ENCODE measurements around the gene PPP4R4. TPM values are rescaled to one million over a fixed set of nuclear protein-coding genes. Genes with fewer than 3 reads are reported as not detected.
"Not testable (repeated sequence)": the region's sequence is repeated elsewhere in the genome, so short reads cannot be mapped to it uniquely, and the experiment has no call there.

Gene PPP4R4
- total RNA-seq, 1 experiment from 2014 or later: 3.9 TPM

DNA sequence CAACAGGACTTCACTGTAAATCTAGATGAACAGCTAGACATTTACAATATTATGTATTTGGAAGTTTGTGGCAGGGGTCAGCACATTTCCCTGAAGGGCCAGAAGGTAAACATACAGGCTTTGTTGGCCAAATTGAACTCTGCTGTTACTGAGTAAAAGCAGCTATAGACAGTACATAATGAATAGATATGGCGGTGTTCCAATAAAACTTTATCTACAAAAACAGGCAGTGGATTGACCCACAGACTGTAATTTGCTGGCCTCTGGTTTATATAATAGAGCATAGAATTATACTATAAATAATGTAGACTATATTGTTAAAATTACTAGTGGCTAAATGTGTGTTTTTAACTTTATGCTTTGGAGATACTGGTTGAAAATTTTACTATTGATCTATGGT lies 93.2 kb downstream of the PPP4R4 start:
- H3K4me3 Mint-ChIP-seq: no peak overlapping the region
- no peaks in the 10 kb centered on the region for H4K20me1 ChIP-seq (ENCODE audit: control insufficient read depth, insufficient read depth, insufficient read length)
- no peak overlapping the region for H3K14ac ChIP-seq (ENCODE audit: insufficient read depth, low read length)
- no peak overlapping the region for H2BK12ac ChIP-seq (ENCODE audit: insufficient read length, low read depth, low read length)
- WGBS (ENCODE audit: extremely low coverage, insufficient read length, low lambda C conversion rate): no CpG with 5 or more reads among the region's 1 CpG
- H2BK5ac ChIP-seq (ENCODE audit: insufficient read length, low read length): no peak overlapping the region
- H3K27me3 ChIP-seq (ENCODE audit: insufficient read depth, low read length): no peaks in the 10 kb centered on the region
- TF ChIP-seq, protein P1, sequence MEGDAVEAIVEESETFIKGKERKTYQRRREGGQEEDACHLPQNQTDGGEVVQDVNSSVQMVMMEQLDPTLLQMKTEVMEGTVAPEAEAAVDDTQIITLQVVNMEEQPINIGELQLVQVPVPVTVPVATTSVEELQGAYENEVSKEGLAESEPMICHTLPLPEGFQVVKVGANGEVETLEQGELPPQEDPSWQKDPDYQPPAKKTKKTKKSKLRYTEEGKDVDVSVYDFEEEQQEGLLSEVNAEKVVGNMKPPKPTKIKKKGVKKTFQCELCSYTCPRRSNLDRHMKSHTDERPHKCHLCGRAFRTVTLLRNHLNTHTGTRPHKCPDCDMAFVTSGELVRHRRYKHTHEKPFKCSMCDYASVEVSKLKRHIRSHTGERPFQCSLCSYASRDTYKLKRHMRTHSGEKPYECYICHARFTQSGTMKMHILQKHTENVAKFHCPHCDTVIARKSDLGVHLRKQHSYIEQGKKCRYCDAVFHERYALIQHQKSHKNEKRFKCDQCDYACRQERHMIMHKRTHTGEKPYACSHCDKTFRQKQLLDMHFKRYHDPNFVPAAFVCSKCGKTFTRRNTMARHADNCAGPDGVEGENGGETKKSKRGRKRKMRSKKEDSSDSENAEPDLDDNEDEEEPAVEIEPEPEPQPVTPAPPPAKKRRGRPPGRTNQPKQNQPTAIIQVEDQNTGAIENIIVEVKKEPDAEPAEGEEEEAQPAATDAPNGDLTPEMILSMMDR (conservative IDR thresholded peaks at IDR 0.05): no peak
- H3K9ac ChIP-seq (ENCODE audit: extremely low read depth, insufficient read length, low read length): no peak overlapping the region
- no peaks in the 10 kb centered on the region for H3K79me2 ChIP-seq (ENCODE audit: insufficient read depth, low read length)
- H4K8ac ChIP-seq (replicated peaks; ENCODE audit: insufficient read length, low read depth, low read length): no peak overlapping the region
- no peaks in the 10 kb centered on the region for H3K9me3 ChIP-seq (ENCODE audit: control insufficient read depth, low read depth, low read length)
- H3K4ac ChIP-seq (ENCODE audit: low read depth, low read length): no peak overlapping the region
- no peak overlapping the region for H2AFZ ChIP-seq (ENCODE audit: low read length)
- DNase-seq: no peak
- no peak overlapping the region for H4K5ac ChIP-seq (ENCODE audit: insufficient read length, low read depth, low read length)
- H2BK15ac ChIP-seq (ENCODE audit: low read depth, low read length): no peak overlapping the region
- no peak overlapping the region for H2BK120ac ChIP-seq (ENCODE audit: low read depth, low read length, poor library complexity, severe bottlenecking)
- H2AK5ac ChIP-seq (ENCODE audit: insufficient read length, low read length): no peak overlapping the region
- no peak overlapping the region for H2BK20ac ChIP-seq (ENCODE audit: low read depth, low read length, poor library complexity, severe bottlenecking)
- no peak overlapping the region for H4K91ac ChIP-seq (ENCODE audit: insufficient read length, low read depth, low read length)
- H3K56ac ChIP-seq (ENCODE audit: insufficient read length, low read depth, low read length): no peak overlapping the region
- no peak overlapping the region for H3K27ac Mint-ChIP-seq
- no peak overlapping the region for H3K27ac ChIP-seq (ENCODE audit: insufficient read length, low read depth, low read length)
- H3K79me1 ChIP-seq (ENCODE audit: insufficient read depth, low read depth, low read length, poor library complexity, severe bottlenecking): no peaks in the 10 kb centered on the region
- H3K4me1 Mint-ChIP-seq: no peaks in the 10 kb centered on the region
- no peaks in the 10 kb centered on the region for H3K27me3 Mint-ChIP-seq (ENCODE audit: low read depth)
- no peaks in the 10 kb centered on the region for H3K4me1 ChIP-seq (ENCODE audit: insufficient read depth, low read length)
- peaks cover 2 to 11% of the 10 kb centered on the region in 2 experiments; a peak in 4 of 5 replicates for H3K9me3 Mint-ChIP-seq
- peaks cover 8 to 22% (median 8%) of the 10 kb centered on the region in 3 experiments for H3K36me3 Mint-ChIP-seq (ENCODE audit: insufficient read depth in 1 of 3, low read depth in 3 of 3)
- H3K23me2 ChIP-seq (ENCODE audit: insufficient read length, low read depth, low read length, poor library complexity, severe bottlenecking): no peaks in the 10 kb centered on the region
- H3T11ph ChIP-seq (ENCODE audit: low read length): no peak overlapping the region
- H3K23ac ChIP-seq (ENCODE audit: insufficient read length, low read depth, low read length): no peak overlapping the region
- no peak overlapping the region for H3K4me2 ChIP-seq (ENCODE audit: insufficient read depth, insufficient read length, low read length)
- H3K18ac ChIP-seq (ENCODE audit: insufficient read length, low read depth, low read length): no peak overlapping the region

DNA sequence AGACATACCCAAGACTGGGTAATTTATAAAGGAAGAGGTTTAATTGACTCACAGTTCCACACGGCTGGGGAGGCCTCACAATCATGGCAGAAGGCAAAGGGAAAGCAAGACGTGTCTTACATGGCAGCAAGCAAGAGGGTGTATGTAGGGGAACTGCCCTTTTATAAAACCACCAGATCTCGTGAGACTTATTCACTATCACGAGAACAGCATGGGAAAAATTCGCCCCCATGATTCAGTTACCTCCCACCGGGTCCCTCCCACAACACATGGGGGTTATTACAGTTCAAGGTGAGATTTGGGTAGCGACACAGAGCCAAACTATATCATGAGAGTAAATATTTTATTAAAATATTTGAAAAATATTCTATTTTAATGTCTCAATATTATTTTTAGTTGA lies 94.5 kb downstream of the PPP4R4 start:
- H3K14ac ChIP-seq (ENCODE audit: insufficient read depth, low read length); H3K4me3 Mint-ChIP-seq; H3K4me1 Mint-ChIP-seq; H4K91ac ChIP-seq (ENCODE audit: insufficient read length, low read depth, low read length); H3K27me3 Mint-ChIP-seq (ENCODE audit: low read depth); H2BK120ac ChIP-seq (ENCODE audit: low read depth, low read length, poor library complexity, severe bottlenecking); H3K4me1 ChIP-seq (ENCODE audit: insufficient read depth, low read length); H3K23ac ChIP-seq (ENCODE audit: insufficient read length, low read depth, low read length); H2AFZ ChIP-seq (ENCODE audit: low read length); H3K9me3 Mint-ChIP-seq; H3K23me2 ChIP-seq (ENCODE audit: insufficient read length, low read depth, low read length, poor library complexity, severe bottlenecking); H2BK5ac ChIP-seq (ENCODE audit: insufficient read length, low read length); H3K4me2 ChIP-seq (ENCODE audit: insufficient read depth, insufficient read length, low read length); H2BK20ac ChIP-seq (ENCODE audit: low read depth, low read length, poor library complexity, severe bottlenecking); H4K5ac ChIP-seq (ENCODE audit: insufficient read length, low read depth, low read length); H4K20me1 ChIP-seq (ENCODE audit: control insufficient read depth, insufficient read depth, insufficient read length); H3K4ac ChIP-seq (ENCODE audit: low read depth, low read length); H3K36me3 Mint-ChIP-seq (ENCODE audit: insufficient read depth in 1 of 3, low read depth in 3 of 3); H3K27ac Mint-ChIP-seq; H3K9me3 ChIP-seq (ENCODE audit: control insufficient read depth, low read depth, low read length); H3K56ac ChIP-seq (ENCODE audit: insufficient read length, low read depth, low read length); H4K8ac ChIP-seq (replicated peaks; ENCODE audit: insufficient read length, low read depth, low read length); H3K79me1 ChIP-seq (ENCODE audit: insufficient read depth, low read depth, low read length, poor library complexity, severe bottlenecking); H2AK5ac ChIP-seq (ENCODE audit: insufficient read length, low read length); H3K27me3 ChIP-seq (ENCODE audit: insufficient read depth, low read length); H3K9ac ChIP-seq (ENCODE audit: extremely low read depth, insufficient read length, low read length); H3T11ph ChIP-seq (ENCODE audit: low read length); H2BK15ac ChIP-seq (ENCODE audit: low read depth, low read length); H3K79me2 ChIP-seq (ENCODE audit: insufficient read depth, low read length); DNase-seq; H3K18ac ChIP-seq (ENCODE audit: insufficient read length, low read depth, low read length); H2BK12ac ChIP-seq (ENCODE audit: insufficient read length, low read depth, low read length); H3K27ac ChIP-seq (ENCODE audit: insufficient read length, low read depth, low read length): not testable (repeated sequence)
- WGBS (ENCODE audit: extremely low coverage, insufficient read length, low lambda C conversion rate): no CpG with 5 or more reads among the region's 7 CpGs
